ENCODE measurements around the gene FOXN3.

GRCh38 chr14:89379006-89379405 is 38.0 kb downstream of the FOXN3 start:
- TF ChIP-seq CTCF (optimal IDR thresholded peaks at IDR 0.05 in 1 of 3, IDR thresholded peaks at IDR 0.05 in 1 of 3, conservative IDR thresholded peaks at IDR 0.05 in 1 of 3; ENCODE audit: extremely low read depth in 1 of 3, insufficient read depth in 2 of 3, low read length in 3 of 3), result no peak
- TF ChIP-seq EZH2 (IDR thresholded peaks at IDR 0.05; ENCODE audit: low read length), result no peak
